RPMI8226 (cell line): ENCODE results near the gene MTSS2.
"Not testable (repeated sequence)": the region's sequence is repeated elsewhere in the genome, so short reads cannot be mapped to it uniquely, and the experiment has no call there.

Experiments used
- DNase-seq: peaks from one replicate; pipeline ENCODE4 v3.0.0-alpha.2; 2015

MTSS2 gene

GRCh38 chr16:70684146-70685060, 1.4 kb downstream of the MTSS2 start:
- DNase-seq = no peak

DNA sequence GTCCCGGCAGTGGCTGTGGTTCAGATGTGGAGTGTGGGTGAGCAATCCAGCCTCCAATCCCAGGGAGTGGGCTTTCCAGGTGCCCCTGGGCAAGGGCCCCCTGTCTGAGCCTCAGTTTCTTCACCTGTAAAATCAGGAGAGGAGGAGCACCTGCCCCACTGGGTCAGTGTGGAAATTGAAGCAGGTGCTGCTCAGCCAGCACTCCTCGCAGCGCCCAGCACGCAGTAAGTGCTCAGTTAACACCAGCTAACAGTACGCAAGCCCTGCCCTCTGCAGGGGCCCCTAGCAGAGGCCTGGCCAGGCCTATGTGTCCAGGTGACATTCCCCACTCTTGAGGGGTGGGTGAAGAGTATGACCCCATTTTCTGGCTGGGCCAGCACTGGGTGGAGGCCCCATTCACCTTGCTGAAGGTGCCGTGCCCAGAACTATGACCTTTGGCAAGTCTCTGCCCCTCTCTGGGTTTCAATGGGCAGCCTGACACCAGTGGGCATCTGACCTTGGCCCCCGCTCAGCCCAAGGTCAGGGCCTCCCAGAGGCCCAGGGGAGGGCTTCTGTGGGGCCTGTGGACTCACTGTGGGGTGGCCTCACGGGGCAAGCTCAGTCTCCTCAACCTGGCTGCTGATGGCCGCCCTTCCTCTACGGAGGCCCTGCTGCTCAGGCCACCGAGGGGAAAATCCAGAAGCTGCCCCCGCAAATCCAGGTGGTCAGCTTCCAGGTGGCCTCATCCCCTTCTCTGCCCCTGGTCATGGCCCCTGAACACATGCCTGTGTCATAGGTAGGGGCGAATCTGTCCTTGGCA, 2.5 kb downstream of the MTSS2 start:
- no peak for DNase-seq

DNA sequence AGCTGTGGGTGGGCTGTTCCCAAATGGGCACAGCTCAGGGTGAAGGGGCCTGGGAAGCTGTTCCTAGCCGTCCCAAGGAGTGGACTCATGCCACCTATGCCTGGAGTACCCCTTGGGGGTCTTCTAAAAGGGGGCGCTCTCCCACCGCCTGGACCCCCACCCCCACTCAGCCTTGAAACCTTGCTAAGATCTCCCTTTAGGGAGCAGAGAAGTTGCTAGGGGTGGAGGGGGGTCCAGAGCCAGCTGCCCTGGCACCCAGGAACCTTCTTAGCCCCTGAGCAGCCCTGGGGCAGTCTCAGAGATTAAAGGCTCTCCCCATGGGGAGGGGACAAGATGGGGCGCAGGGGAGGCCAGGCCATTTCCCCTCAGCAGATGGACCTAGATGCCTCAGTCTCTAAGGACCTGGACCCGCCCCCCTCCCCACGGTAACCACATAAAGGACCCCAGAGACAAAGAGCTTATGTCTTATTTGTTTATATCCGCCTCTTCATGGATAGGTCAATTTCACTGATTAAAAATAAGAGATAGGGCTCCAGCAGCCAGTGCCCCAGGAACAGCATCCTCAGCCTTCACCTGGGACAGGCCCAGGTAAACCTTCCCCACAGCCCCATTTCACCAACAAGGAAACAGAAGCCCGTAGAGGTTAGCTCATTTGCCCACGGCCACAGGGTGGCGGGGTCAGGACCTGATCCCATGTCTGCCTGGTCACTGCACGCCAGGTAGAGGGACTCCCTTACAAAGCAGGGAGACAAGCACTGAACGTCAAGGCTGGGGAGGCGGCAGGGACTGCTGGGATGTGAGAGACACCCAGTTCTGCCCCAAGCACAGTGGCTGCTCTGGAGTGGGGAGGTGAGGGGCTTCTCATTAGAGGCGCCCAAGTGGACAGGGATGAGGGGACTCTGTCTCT, 3.4 kb downstream of the MTSS2 start:
- peak; percentile 60 for DNase-seq

DNA sequence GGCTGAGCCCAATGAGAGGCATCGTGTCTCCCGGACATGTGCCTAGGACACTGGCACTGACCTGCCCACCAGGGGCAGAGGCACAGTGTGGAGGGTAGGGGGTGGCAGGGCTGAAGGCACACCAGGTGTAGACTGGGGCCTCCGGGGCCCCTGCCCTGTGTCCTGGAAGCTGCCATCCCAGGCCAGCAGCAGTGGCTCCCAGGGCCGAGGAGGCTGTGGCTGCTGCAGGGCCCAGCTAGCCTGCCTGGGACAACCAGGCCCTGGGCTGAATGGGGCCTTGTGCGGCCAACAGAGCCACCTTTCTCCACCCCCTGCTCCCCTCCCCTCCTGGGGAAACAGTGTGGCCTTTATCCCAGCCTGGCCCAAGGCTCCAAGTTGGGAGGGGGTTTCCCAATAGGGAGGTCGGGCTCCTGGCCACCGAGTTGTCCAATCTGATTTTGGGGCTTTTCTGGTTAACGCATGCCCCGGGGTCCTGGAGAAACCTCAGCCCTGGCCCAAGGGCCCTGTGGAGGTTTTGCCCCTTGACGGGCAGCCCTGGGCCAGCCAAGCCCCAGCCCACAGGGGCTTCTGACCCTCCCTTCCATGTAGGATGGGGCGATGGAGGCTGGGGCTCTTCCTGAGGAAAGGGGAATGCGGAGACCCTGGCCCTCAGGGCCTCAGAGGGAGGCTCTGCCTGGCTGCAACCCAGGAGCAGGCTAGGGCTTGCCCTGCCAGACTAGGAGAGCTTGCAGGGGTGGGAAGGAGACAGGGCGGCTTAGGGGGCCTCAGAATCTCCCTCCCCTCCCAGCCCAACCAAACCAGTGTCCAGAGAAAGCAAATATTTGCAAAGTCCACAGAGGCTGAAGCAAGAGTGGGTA, 4.2 kb downstream of the MTSS2 start:
- no peak for DNase-seq

DNA sequence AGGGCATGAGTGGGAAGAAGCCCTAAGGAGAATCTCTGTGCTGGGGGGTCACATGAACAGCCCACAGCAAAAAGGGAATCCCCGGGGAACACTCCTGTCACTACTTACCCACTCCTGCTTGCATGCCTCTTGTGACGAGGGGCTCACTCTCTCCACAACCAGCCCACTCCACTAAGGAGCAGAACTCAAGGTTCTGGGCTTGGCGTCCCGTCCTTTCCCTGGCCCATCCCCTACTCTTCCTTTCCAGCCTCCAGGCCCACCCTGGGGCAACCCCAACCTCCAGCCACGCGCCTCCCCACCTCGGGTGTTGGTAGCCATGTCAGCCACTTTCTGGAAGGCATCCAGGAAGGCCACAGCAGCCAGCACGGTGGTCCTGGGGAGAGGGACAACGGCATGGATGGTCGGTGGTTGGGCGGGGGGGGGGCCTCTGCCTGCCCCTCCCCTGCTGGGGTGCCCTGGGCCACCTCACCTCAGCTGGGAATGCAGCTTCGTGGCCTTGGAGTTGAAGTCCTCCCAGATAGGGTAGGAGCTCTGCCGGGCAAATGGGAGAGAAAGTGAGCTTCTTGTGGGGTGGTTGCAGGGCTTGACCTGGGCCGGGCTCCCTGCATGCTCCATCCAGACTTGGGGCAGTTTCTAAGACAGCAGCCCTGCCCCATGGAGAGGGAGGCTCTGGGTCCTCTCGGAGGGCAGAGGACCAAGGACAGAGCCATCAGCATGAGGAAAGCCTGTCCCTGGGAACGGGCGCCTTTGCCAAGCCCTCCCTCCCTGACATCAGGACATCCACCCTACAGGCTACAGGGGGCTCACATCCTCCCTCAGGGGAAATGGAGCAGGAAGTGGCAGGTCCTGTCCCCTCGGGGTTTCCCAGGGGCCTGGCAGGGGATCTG, 5.1 kb downstream of the MTSS2 start:
- no peak for DNase-seq

- no peak for DNase-seq
Measured at GRCh38 chr16:70679671-70680494, 6.0 kb downstream of the MTSS2 start.

DNA sequence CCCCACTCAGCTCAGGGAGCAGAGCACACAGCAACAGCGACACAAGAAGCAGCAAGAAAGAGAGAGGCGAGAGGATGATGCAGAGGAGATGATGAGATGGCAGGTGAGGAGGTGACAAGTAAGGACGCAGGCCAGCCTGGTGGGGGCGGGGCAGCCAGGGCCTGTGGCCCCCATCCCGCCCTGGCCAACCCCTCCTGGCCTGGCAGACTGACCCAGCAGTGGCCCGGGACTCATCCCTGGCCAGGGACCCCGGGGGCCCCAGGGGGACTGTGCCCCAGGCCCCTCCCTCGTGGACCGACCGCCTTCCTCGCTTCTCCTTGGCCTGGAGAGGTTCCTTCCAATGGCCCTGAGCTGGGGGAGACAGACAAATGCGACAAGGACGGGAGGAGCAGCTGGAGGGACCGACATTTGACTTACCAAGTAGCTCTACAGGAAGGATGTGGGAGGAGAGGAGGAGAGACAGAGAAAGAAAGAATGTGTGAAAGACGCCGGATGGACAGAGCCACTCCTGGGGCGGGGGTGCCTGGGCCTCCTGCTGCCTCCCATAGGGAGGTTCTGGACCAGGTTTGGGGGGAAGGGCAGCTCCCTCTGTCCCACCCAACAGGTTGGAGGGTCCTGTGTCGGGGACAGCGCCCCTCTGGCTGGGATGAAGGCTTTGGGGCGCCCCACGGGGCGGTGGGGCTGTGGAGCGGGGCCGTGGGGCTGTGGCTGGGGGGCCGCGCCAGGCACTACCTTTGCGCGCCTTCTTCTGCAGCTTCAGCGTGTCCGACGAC, 6.8 kb downstream of the MTSS2 start:
- DNase-seq = no peak

DNA sequence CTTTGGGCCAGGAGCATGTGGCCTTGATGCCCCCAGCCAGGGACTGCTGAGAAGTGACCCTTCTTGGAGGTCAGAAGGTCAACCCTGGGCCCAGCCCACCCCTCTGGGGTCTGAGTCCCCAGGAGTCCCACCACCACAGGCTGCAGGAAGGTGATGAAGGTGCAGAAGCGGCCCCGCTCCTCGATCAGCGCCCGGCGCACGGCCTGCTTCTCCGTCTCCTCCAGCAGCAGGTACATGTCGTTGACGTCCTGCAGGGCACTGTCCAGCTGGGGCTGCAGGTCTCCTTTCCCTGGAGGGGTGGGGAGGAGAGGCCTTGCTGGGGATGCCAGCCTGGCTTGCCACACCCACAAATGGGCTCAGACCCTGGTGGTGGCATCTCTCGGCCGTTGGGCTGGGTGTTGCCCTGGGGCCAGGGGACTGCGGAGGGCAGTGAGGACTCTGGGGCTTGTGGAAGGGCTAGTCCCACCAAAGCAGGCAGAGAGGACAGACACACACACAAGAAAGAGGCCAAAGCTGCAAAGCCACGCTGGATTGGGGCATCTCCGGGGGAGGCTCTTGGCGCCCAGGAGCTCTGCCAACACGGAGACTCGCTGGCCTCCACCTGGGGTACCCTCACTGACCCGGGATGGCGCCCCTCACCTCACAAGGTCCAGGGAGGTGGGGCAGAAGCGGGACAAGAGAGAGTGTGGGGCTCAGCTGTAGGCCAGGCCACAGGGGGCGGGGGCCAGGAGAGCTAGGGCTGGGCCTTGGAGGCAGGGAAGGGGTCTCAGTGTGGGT, 7.5 kb downstream of the MTSS2 start:
- no peak for DNase-seq

GRCh38 chr16:70677499-70678120, 8.2 kb downstream of the MTSS2 start:
- no peak for DNase-seq

GRCh38 chr16:70676675-70677498, 9.0 kb downstream of the MTSS2 start:
- DNase-seq = no peak

- DNase-seq = no peak
Measured at GRCh38 chr16:70675851-70676513, 9.9 kb downstream of the MTSS2 start.

GRCh38 chr16:70674221-70675014, 11.4 kb downstream of the MTSS2 start:
- DNase-seq = no peak

DNA sequence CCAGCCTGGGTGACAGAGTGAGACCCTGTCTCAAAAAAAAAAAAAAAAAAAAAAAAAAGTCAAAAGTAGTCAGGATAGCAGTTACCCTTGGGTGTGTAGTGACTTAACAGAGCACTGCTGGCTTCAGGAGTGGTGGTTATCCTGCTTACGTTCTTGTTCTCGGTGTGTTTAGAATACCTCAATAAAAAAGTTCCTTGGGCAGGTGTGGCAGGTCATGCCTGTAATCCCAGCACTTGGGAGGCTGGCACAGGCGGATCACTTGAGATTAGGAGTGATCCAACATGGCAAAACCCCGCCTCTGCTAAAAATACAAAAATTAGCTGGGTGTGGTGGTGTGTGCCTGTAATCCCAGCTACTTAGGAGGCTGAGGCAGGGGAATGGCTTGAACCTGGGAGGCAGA, 14.9 kb downstream of the MTSS2 start:
- not testable (repeated sequence) for DNase-seq

GRCh38 chr16:70670175-70670574, 15.7 kb downstream of the MTSS2 start:
- DNase-seq = no peak
